ENCODE measurements around the gene ATAT1. TPM values are rescaled to one million over a fixed set of nuclear protein-coding genes. Genes with fewer than 3 reads are reported as not detected.

Gene ATAT1
- total and polyA plus RNA-seq, 2 of the 13 experiments (the other 11 are each of a cell fraction or from before 2014, with no cell fraction given) = 9.2 to 23.6 TPM

DNA sequence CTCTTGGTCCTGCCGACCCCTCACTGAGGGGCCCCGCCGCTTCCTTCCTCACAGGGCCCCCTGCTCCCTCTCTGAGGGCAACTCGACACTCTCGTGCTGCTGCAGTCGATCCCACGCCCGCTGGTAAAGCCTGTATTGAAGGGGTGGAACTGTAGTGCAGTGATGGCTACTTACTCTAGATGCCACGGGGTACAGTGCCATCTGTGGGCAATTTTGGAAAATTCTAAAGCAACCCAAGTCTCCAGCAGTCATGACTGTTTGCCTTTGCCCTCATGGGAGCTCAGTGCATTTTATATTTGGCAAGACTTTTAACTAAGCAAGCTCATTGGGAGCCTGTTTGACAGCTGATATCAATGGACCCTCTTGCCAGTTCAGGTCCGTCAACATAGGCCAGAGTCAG lies 13.8 kb downstream of the ATAT1 start:
- Histone ChIP-seq H3K27ac (ENCODE audit: extremely low read length, insufficient read depth, low read length) (no peak overlapping the region), H3K27me3 (ENCODE audit: control insufficient read depth in 1 of 2, insufficient read depth in 2 of 2, low read length in 2 of 2) (no peaks in the 10 kb centered on the region), H3K9me3 (ENCODE audit: low read length) (no peaks in the 10 kb centered on the region), H3K36me3 (replicated peaks in 1 of 2; ENCODE audit: control insufficient read depth in 1 of 2, insufficient read depth in 2 of 2, low read length in 2 of 2) (peaks cover 14 to 48% of the 10 kb centered on the region in 2 experiments), H3K79me2 (ENCODE audit: insufficient read depth, low read length) (peaks cover 2% of the 10 kb centered on the region), H2AFZ (ENCODE audit: low read length) (no peak overlapping the region), H3K4me2 (ENCODE audit: low read depth, low read length) (no peak overlapping the region), H3K4me3 (replicated peaks in 1 of 3; ENCODE audit: insufficient read depth in 1 of 3, low read depth in 2 of 3, low read length in 3 of 3) (no peak overlapping the region), H3K4me1 (ENCODE audit: insufficient read depth, low read length) (peaks cover 32% of the 10 kb centered on the region), H3K9ac (ENCODE audit: insufficient read depth, low read depth, low read length) (no peak overlapping the region), H4K20me1 (ENCODE audit: insufficient read depth, low read length) (no peaks in the 10 kb centered on the region)
- intact Hi-C loops (cut with micrococcal nuclease; ENCODE audit: unreplicated experiment) = no loop called here
- TF ChIP-seq KDM5B (CRISPR knock-in tag; IDR thresholded peaks at IDR 0.05; ENCODE audit: borderline replicate concordance) (no peak), ZFYVE20 (CRISPR knock-in tag; IDR thresholded peaks at IDR 0.05; ENCODE audit: borderline replicate concordance, low read depth) (no peak), ZNF451 (CRISPR knock-in tag; IDR thresholded peaks at IDR 0.05) (no peak), ZBTB8A (CRISPR knock-in tag; IDR thresholded peaks at IDR 0.05; ENCODE audit: borderline replicate concordance, low read depth) (no peak), NCOR1 (IDR thresholded peaks at IDR 0.05; ENCODE audit: borderline replicate concordance, low read length) (no peak), ZNF44 (CRISPR knock-in tag; IDR thresholded peaks at IDR 0.05) (no peak), NCOA1 (CRISPR knock-in tag; IDR thresholded peaks at IDR 0.05) (no peak)
- TF ChIP-seq, protein P1, sequence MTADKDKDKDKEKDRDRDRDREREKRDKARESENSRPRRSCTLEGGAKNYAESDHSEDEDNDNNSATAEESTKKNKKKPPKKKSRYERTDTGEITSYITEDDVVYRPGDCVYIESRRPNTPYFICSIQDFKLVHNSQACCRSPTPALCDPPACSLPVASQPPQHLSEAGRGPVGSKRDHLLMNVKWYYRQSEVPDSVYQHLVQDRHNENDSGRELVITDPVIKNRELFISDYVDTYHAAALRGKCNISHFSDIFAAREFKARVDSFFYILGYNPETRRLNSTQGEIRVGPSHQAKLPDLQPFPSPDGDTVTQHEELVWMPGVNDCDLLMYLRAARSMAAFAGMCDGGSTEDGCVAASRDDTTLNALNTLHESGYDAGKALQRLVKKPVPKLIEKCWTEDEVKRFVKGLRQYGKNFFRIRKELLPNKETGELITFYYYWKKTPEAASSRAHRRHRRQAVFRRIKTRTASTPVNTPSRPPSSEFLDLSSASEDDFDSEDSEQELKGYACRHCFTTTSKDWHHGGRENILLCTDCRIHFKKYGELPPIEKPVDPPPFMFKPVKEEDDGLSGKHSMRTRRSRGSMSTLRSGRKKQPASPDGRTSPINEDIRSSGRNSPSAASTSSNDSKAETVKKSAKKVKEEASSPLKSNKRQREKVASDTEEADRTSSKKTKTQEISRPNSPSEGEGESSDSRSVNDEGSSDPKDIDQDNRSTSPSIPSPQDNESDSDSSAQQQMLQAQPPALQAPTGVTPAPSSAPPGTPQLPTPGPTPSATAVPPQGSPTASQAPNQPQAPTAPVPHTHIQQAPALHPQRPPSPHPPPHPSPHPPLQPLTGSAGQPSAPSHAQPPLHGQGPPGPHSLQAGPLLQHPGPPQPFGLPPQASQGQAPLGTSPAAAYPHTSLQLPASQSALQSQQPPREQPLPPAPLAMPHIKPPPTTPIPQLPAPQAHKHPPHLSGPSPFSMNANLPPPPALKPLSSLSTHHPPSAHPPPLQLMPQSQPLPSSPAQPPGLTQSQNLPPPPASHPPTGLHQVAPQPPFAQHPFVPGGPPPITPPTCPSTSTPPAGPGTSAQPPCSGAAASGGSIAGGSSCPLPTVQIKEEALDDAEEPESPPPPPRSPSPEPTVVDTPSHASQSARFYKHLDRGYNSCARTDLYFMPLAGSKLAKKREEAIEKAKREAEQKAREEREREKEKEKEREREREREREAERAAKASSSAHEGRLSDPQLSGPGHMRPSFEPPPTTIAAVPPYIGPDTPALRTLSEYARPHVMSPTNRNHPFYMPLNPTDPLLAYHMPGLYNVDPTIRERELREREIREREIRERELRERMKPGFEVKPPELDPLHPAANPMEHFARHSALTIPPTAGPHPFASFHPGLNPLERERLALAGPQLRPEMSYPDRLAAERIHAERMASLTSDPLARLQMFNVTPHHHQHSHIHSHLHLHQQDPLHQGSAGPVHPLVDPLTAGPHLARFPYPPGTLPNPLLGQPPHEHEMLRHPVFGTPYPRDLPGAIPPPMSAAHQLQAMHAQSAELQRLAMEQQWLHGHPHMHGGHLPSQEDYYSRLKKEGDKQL (CRISPR knock-in tag; IDR thresholded peaks at IDR 0.05; ENCODE audit: low read depth) = no peak
- TF ChIP-seq, protein P2, sequence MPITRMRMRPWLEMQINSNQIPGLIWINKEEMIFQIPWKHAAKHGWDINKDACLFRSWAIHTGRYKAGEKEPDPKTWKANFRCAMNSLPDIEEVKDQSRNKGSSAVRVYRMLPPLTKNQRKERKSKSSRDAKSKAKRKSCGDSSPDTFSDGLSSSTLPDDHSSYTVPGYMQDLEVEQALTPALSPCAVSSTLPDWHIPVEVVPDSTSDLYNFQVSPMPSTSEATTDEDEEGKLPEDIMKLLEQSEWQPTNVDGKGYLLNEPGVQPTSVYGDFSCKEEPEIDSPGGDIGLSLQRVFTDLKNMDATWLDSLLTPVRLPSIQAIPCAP (CRISPR knock-in tag; IDR thresholded peaks at IDR 0.05; ENCODE audit: low read depth) = no peak
- in situ Hi-C loops (cut with HindIII; ENCODE audit: extremely low pct_ligation_motif_present, low pct_unique_long_range_greater_than_20kb) = no loop called here
- ATAC-seq = no peak
- 96% methylated on average over 10 of the region's 10 CpGs for WGBS (ENCODE audit: low lambda C conversion rate)
- CTCF ChIA-PET (ENCODE audit: low intra/inter-chr PET ratio, low total read pairs) = no interaction called here
- POLR2A ChIA-PET = interaction anchor here (1.6 to 1.8 kb wide), 3 partner anchors 13 to 23 kb away, joined by 4 to 16 read pairs (median 5); partner anchors contain the start of genes MRPS18B and PPP1R10
- no peak for FAIRE-seq
- DNase-seq (ENCODE audit: low spot score) = no peak
- no TSS peak for BruUV-seq (replicated peaks)
